GM20000 (cell line): ENCODE measurements around the gene BCKDHB.

ENCODE experiments used
- DNase-seq: peaks from one replicate; pipeline ENCODE4 v3.0.0; 2012; ENCODE audit warnings: low spot score
- CTCF ChIP-seq: IDR thresholded peaks from 2 replicates; pipeline ENCODE4 v1.5.1; 2012; ENCODE audit warnings: mild to moderate bottlenecking, control low read depth; ENCODE audit errors: extremely low read depth, missing control alignments

Gene BCKDHB

GRCh38 chr6:80151635-80152034 lies 45.2 kb downstream of the BCKDHB start:
- DNase-seq, result no peak
- TF ChIP-seq CTCF, result no peak

- no peak for DNase-seq
- no peak for TF ChIP-seq CTCF
Measured at GRCh38 chr6:80154160-80154559, 47.7 kb downstream of the BCKDHB start.

- no peak for TF ChIP-seq CTCF
- no peak for DNase-seq
Measured at GRCh38 chr6:80156221-80156620, 49.8 kb downstream of the BCKDHB start.

- no peak for DNase-seq
- no peak for TF ChIP-seq CTCF
Measured at GRCh38 chr6:80158478-80158989, 52.1 kb downstream of the BCKDHB start.

GRCh38 chr6:80161434-80161833 lies 55.0 kb downstream of the BCKDHB start:
- DNase-seq, result no peak

GRCh38 chr6:80163754-80164187 lies 57.3 kb downstream of the BCKDHB start:
- no peak for TF ChIP-seq CTCF
- peak; percentile 12 for DNase-seq

More at GRCh38 chr6:80161434-80161833, 55.0 kb downstream of the BCKDHB start:
- TF ChIP-seq CTCF, result no peak

- no peak for TF ChIP-seq CTCF
- DNase-seq, result peak; percentile 39
Measured at GRCh38 chr6:80165143-80165542, 58.7 kb downstream of the BCKDHB start.
